SK-N-SH (cell line): ENCODE data around the gene TCFL5. TPM values are rescaled to one million over a fixed set of nuclear protein-coding genes. Genes with fewer than 3 reads are reported as not detected.

Experiments used
- CTCF ChIA-PET: fragments of 300-600, 350-600 bp; formaldehyde crosslinking; extraction: SDS; loops from one replicate; lab custom pipeline; 2021; lab: Yijun Ruan, JAX
- POLR2A ChIA-PET: fragments of 350-600 bp; sonication (Branson Sonifier 250); formaldehyde crosslinking; extraction: SDS; loops from one replicate; lab custom pipeline; 2020; ENCODE audit warnings: antibody characterized with exemption, inconsistent platforms; lab: Yijun Ruan, JAX
- DNase-seq: peaks from one replicate; pipeline ENCODE4 v3.0.0; 2012
- H2AFZ ChIP-seq: fragments of 200-600 bp; sonication (generic); 2 replicates; pipeline ENCODE4 v1.8.1; 2016; ENCODE audit warnings: antibody characterized with exemption, mild to moderate bottlenecking, low read depth
- H3F3A ChIP-seq: fragments of 200-600 bp; sonication (generic); replicated peaks from 2 replicates; pipeline ENCODE3; 2016; ENCODE audit warnings: antibody characterized with exemption, mild to moderate bottlenecking; ENCODE audit not compliant: insufficient read depth
- H3K27ac ChIP-seq, 2 experiments: fragments of 200-500 bp in 1 of 2; fragments of 200-600 bp in 1 of 2; sonication (Bioruptor generic) in 1 of 2; sonication (generic), shearing (Covaris generic) in 1 of 2; 2 replicates each; pipeline versions ENCODE4 v1.5.1 to v1.6.1; 2014 to 2016; ENCODE audit warnings: low read depth in 2 of 2, inconsistent platforms in 1 of 2, low read length in 1 of 2, mild to moderate bottlenecking in 1 of 2, mixed read lengths in 1 of 2
- H3K27me3 ChIP-seq: fragments of 200-600 bp; sonication (generic), shearing (Covaris generic); 2 replicates; pipeline ENCODE4 v1.6.1; 2016; ENCODE audit warnings: mixed run types; ENCODE audit not compliant: insufficient read depth
- H3K36me3 ChIP-seq, 2 experiments: fragments of 200-500 bp in 1 of 2; fragments of 200-600 bp in 1 of 2; sonication (Bioruptor generic) in 1 of 2; sonication (generic) in 1 of 2; replicated peaks in 1 of 2; 2 replicates each; pipeline versions ENCODE3 to v1.5.1; 2014 to 2016; ENCODE audit warnings: low read length in 1 of 2, mild to moderate bottlenecking in 1 of 2; ENCODE audit not compliant: insufficient read depth in 2 of 2, control insufficient read depth in 1 of 2
- H3K4me1 ChIP-seq, 2 experiments: fragments of 200-500 bp in 1 of 2; fragments of 200-600 bp in 1 of 2; sonication (Bioruptor generic) in 1 of 2; sonication (generic), shearing (Covaris generic) in 1 of 2; 2 replicates each; pipeline versions ENCODE4 v1.5.1 to v1.6.1; 2014 to 2016; ENCODE audit warnings: low read depth in 1 of 2, low read length in 1 of 2, mixed run types in 1 of 2; ENCODE audit not compliant: insufficient read depth in 2 of 2, control insufficient read depth in 1 of 2
- H3K4me2 ChIP-seq: fragments of 200-600 bp; sonication (generic), shearing (Covaris generic); 2 replicates; pipeline ENCODE4 v1.6.1; 2017; ENCODE audit warnings: mixed run types
- H3K4me3 ChIP-seq, 2 experiments: fragments of 200-500 bp in 1 of 2; fragments of 200-600 bp in 1 of 2; sonication (Bioruptor generic) in 1 of 2; sonication (generic), shearing (Covaris generic) in 1 of 2; 2 replicates each; pipeline versions ENCODE4 v1.5.1 to v1.8.1; 2014 to 2016; ENCODE audit warnings: low read depth in 2 of 2, inconsistent platforms in 1 of 2, low read length in 1 of 2, mild to moderate bottlenecking in 1 of 2, mixed read lengths in 1 of 2, moderate library complexity in 1 of 2
- H3K79me2 ChIP-seq: fragments of 200-600 bp; sonication (generic); 2 replicates; pipeline ENCODE4 v1.8.1; 2017; ENCODE audit warnings: mild to moderate bottlenecking; ENCODE audit not compliant: insufficient read depth
- H3K9ac ChIP-seq: fragments of 200-600 bp; sonication (generic); 2 replicates; pipeline ENCODE4 v1.6.1; 2017; ENCODE audit warnings: mixed run types
- H3K9me2 ChIP-seq: fragments of 200-600 bp; sonication (generic); 2 replicates; pipeline ENCODE4 v1.6.1; 2017; ENCODE audit warnings: mixed run types
- H3K9me3 ChIP-seq: fragments of 200-600 bp; sonication (generic); 2 replicates; pipeline ENCODE4 v1.6.1; 2017; ENCODE audit warnings: mixed run types, mild to moderate bottlenecking, moderate library complexity
- H4K20me1 ChIP-seq: fragments of 200-600 bp; sonication (generic); 2 replicates; pipeline ENCODE4 v1.6.1; 2017; ENCODE audit warnings: mild to moderate bottlenecking, mixed run types; ENCODE audit not compliant: insufficient read depth
- CHD2 ChIP-seq: fragments of 150-350 bp; IDR thresholded peaks from 2 replicates; pipeline ENCODE4 v1.6.1; 2018; ENCODE audit warnings: low read length; ENCODE audit not compliant: partially characterized antibody
- ELF1 ChIP-seq: IDR thresholded peaks from 2 replicates; pipeline ENCODE4 v1.4.0; 2012
- FOSL2 ChIP-seq: IDR thresholded peaks from 2 replicates; pipeline ENCODE4 v1.4.0; 2012; ENCODE audit warnings: low read depth, mild to moderate bottlenecking, moderate library complexity, borderline replicate concordance
- GATA2 ChIP-seq: sonication (generic); formaldehyde crosslinking; IDR thresholded peaks from 2 replicates; pipeline ENCODE4 v1.5.0; 2020; ENCODE audit warnings: mild to moderate bottlenecking, missing genetic modification reagents
- MXI1 ChIP-seq: IDR thresholded peaks from 2 replicates; pipeline ENCODE4 v1.6.1; 2012; ENCODE audit warnings: mild to moderate bottlenecking, low read depth, low read length, improper control_type of control experiment
- NRF1 ChIP-seq: IDR thresholded peaks from 2 replicates; pipeline ENCODE4 v1.6.1; 2012; ENCODE audit warnings: low read depth, mild to moderate bottlenecking, low read length
- PBX3 ChIP-seq: IDR thresholded peaks from 2 replicates; pipeline ENCODE4; 2012
- POLR2AphosphoS5 ChIP-seq: IDR thresholded peaks from 2 replicates; pipeline ENCODE4 v1.6.1; 2012; ENCODE audit warnings: low read depth, low read length
- RCOR1 ChIP-seq: fragments of 150-350 bp; IDR thresholded peaks from 2 replicates; pipeline ENCODE4 v1.6.1; 2017; ENCODE audit warnings: antibody characterized with exemption, low read length
- RFX5 ChIP-seq: IDR thresholded peaks from 2 replicates; pipeline ENCODE4 v1.6.1; 2012; ENCODE audit warnings: mild to moderate bottlenecking, improper control_type of control experiment, low read length
- RXRA ChIP-seq: IDR thresholded peaks from 2 replicates; pipeline ENCODE4 v1.4.0; 2012; ENCODE audit warnings: low read depth, mild to moderate bottlenecking, borderline replicate concordance
- SMC3 ChIP-seq: IDR thresholded peaks from 2 replicates; pipeline ENCODE4 v1.6.1; 2012; ENCODE audit warnings: low read depth, low read length, improper control_type of control experiment
- TAF1 ChIP-seq: IDR thresholded peaks from 2 replicates; pipeline ENCODE4 v1.6.1; 2012; ENCODE audit warnings: low read depth, mild to moderate bottlenecking, low read length, moderate library complexity, borderline replicate concordance
- TCF12 ChIP-seq: IDR thresholded peaks from 2 replicates; pipeline ENCODE4 v1.4.0; 2012
- TEAD4 ChIP-seq: IDR thresholded peaks from 2 replicates; pipeline ENCODE4 v1.4.0; 2012; ENCODE audit warnings: mild to moderate bottlenecking, borderline replicate concordance; ENCODE audit not compliant: insufficient read depth
- YY1 ChIP-seq: IDR thresholded peaks from 2 replicates; pipeline ENCODE4 v1.4.0; 2012; ENCODE audit warnings: low read depth, mild to moderate bottlenecking
- ZBTB33 ChIP-seq: IDR thresholded peaks from 2 replicates; pipeline ENCODE4 v1.4.0; 2012; ENCODE audit warnings: low read depth, borderline replicate concordance
- WGBS: methylation state at CpG from one replicate; pipeline ENCODE4 v1.1.6; 2017; ENCODE audit warnings: low lambda C conversion rate; 5-methylcytosine and 5-hydroxymethylcytosine counted together
- polyA plus RNA-seq, 3 experiments: library from polyadenylated mRNA; depleted of rRNA; stranded (reverse); fragments of >200 nt; gene quantifications; 2 replicates each; pipeline ENCODE4 v1.2.3, GENCODE V29; 2012

The TCFL5 gene
- polyA plus RNA-seq, 1 of the 3 experiments (the other 2 are of a cell fraction): 10.1 TPM

GRCh38 chr20:62795023-62795761 lies 66.4 kb downstream of the TCFL5 start:
- Histone ChIP-seq H3K9me3 (no peaks in the 10 kb centered on the region), H3K27ac (peak overlapping the region; percentile 71 to 80), H3F3A (peaks cover 30% of the 10 kb centered on the region), H2AFZ (peak overlapping the region; percentile 94), H3K9me2 (no peaks in the 10 kb centered on the region), H3K27me3 (no peaks in the 10 kb centered on the region), H3K79me2 (peaks cover 17% of the 10 kb centered on the region), H3K4me1 (peaks cover 22% of the 10 kb centered on the region in 2 experiments; a peak in 3 of 4 replicates), H3K4me2 (peak overlapping the region; percentile 92), H4K20me1 (0 out of 2 replicates have a peak, but pooled peaks cover 8% of the 10 kb centered on the region), H3K4me3 (peak overlapping the region; percentile 64 to 74), H3K36me3 (peaks cover 14 to 23% of the 10 kb centered on the region in 2 experiments), H3K9ac (peak overlapping the region; percentile 63)
- ChIA-PET POLR2A (interaction anchor here (1.3 kb wide), 1 partner anchor 13 kb away, joined by 3 read pairs; no protein-coding TSS in a partner anchor), CTCF (interaction anchor here (1.8 to 9.4 kb wide), 4 partner anchors 13 to 295 kb away, joined by 8 to 162 read pairs (median 10); no protein-coding TSS in a partner anchor)
- no peak for TF ChIP-seq TAF1
- TF ChIP-seq ELF1: no peak
- no peak for TF ChIP-seq RFX5
- no peak for TF ChIP-seq NRF1
- TF ChIP-seq MXI1: 0 out of 2 replicates have a peak, but pooled peaks have one; percentile 39
- TF ChIP-seq GATA2: 0 out of 2 replicates have a peak, but pooled peaks have one; percentile 21
- peak; percentile 26; the same call in 1 of the 2 replicates for TF ChIP-seq POLR2AphosphoS5
- TF ChIP-seq TEAD4: no peak
- TF ChIP-seq FOSL2: no peak
- TF ChIP-seq PBX3: no peak
- TF ChIP-seq RXRA: no peak
- no peak for TF ChIP-seq TCF12
- TF ChIP-seq ZBTB33: no peak
- TF ChIP-seq CHD2: no peak
- TF ChIP-seq YY1: no peak
- peak; percentile 11; the same call in 1 of the 2 replicates for TF ChIP-seq RCOR1
- TF ChIP-seq SMC3: no peak
- DNase-seq: peak; percentile 79
- 7% methylated on average over 38 of the region's 68 CpGs for WGBS
